HEK293T (cell line): ENCODE results near the gene KANK3.

Source experiments
- ARNT ChIP-seq: fragments of 450-650 bp; IDR thresholded peaks from 2 replicates; pipeline ENCODE4 v1.6.1; 2017; ENCODE audit warnings: mild to moderate bottlenecking
- BHLHE40 ChIP-seq: fragments of 450-650 bp; IDR thresholded peaks from 2 replicates; pipeline ENCODE4 v1.6.1; 2016; ENCODE audit warnings: mild to moderate bottlenecking, moderate library complexity, borderline replicate concordance
- FOXA1 ChIP-seq: fragments of 450-650 bp; IDR thresholded peaks from 2 replicates; pipeline ENCODE4 v1.6.1; 2016; ENCODE audit warnings: mild to moderate bottlenecking
- FOXM1 ChIP-seq: fragments of 450-650 bp; IDR thresholded peaks from 2 replicates; pipeline ENCODE4 v1.6.1; 2017; ENCODE audit warnings: mild to moderate bottlenecking, borderline replicate concordance
- HDGF ChIP-seq: fragments of 450-650 bp; IDR thresholded peaks from 2 replicates; pipeline ENCODE4 v1.6.1; 2017; ENCODE audit warnings: antibody characterized with exemption, borderline replicate concordance
- L3MBTL2 ChIP-seq: fragments of 450-650 bp; conservative IDR thresholded peaks from 2 replicates; pipeline ENCODE4 v1.6.1; 2016; ENCODE audit warnings: mild to moderate bottlenecking
- PKNOX1 ChIP-seq: fragments of 450-650 bp; IDR thresholded peaks from 2 replicates; pipeline ENCODE4 v1.6.1; 2016
- SP1 ChIP-seq: fragments of 450-650 bp; IDR thresholded peaks from 2 replicates; pipeline ENCODE4 v1.6.1; 2017
- TARDBP ChIP-seq: fragments of 450-650 bp; IDR thresholded peaks from 2 replicates; pipeline ENCODE4 v1.6.1; 2016

- TF ChIP-seq ARNT: no peak
- TF ChIP-seq TARDBP: no peak
- no peak for TF ChIP-seq BHLHE40
- no peak for TF ChIP-seq SP1
- no peak for TF ChIP-seq FOXM1
- TF ChIP-seq PKNOX1: no peak
- TF ChIP-seq HDGF: no peak
- TF ChIP-seq L3MBTL2: no peak
- no peak for TF ChIP-seq FOXA1
These were observed 49.0 kb upstream of the KANK3 start for GRCh38 chr19:8392017-8392591.
